Upper lobe of left lung (tissue), 6 donors: ENCODE measurements around the gene ALB. TPM values are rescaled to one million over a fixed set of nuclear protein-coding genes. Genes with fewer than 3 reads are reported as not detected.

Experiments
- ATAC-seq, 2 donors: fragments of 200-7000 bp; cut with Tn5 transposase; one replicate each; pipeline ENCODE4 v1.9.1; 2022; ENCODE audit warnings: mild to moderate bottlenecking in 2 of 2, moderate library complexity in 2 of 2; ENCODE audit not compliant: low FRiP score in 2 of 2
- DNase-seq, 2 donors: peaks; one replicate each; pipeline ENCODE4 v3.0.0-alpha.2; 2019 to 2020
- H3K27ac ChIP-seq, 4 donors: fragments of 200-600 bp; sonication (generic); one replicate each; pipeline ENCODE4 v1.5.1; 2016 to 2019
- H3K27me3 ChIP-seq, 4 donors: fragments of 200-600 bp; sonication (generic); one replicate each; pipeline ENCODE4 v1.5.1; 2017 to 2019
- H3K36me3 ChIP-seq, 4 donors: fragments of 200-600 bp; sonication (generic); one replicate each; pipeline ENCODE4 v1.5.1; 2016 to 2019
- H3K4me1 ChIP-seq, 4 donors: fragments of 200-600 bp; sonication (generic); one replicate each; pipeline ENCODE4 v1.5.1; 2018 to 2019
- H3K4me3 ChIP-seq, 4 donors: fragments of 200-600 bp; sonication (generic); one replicate each; pipeline ENCODE4 v1.5.1; 2017 to 2019; ENCODE audit warnings: mild to moderate bottlenecking in 2 of 4, moderate library complexity in 1 of 4
- H3K9me3 ChIP-seq, 4 donors: fragments of 200-600 bp; sonication (generic); one replicate each; pipeline ENCODE4 v1.5.1; 2018 to 2019
- EP300 ChIP-seq, 4 donors: sonication (generic); formaldehyde crosslinking; IDR thresholded peaks; one replicate each; pipeline ENCODE4 v1.5.1; 2017; ENCODE audit warnings: antibody characterized with exemption in 4 of 4, control low read depth in 2 of 4
- POLR2A ChIP-seq, 4 donors: fragments of 450-650 bp; IDR thresholded peaks; one replicate each; pipeline ENCODE4 v1.5.1; 2016 to 2017; ENCODE audit warnings: antibody characterized with exemption in 4 of 4, mild to moderate bottlenecking in 2 of 4
- POLR2AphosphoS5 ChIP-seq, 2 donors: sonication (generic); formaldehyde crosslinking; IDR thresholded peaks; one replicate each; pipeline ENCODE4 v1.5.1; 2017; ENCODE audit warnings: antibody characterized with exemption in 2 of 2
- WGBS, 2 donors: methylation state at CpG; one replicate each; pipeline ENCODE4 v1.1.5; 2017 to 2018; 5-methylcytosine and 5-hydroxymethylcytosine counted together
- total RNA-seq, 6 donors: library from RNA; depleted of rRNA in 4 of 6; stranded (reverse); fragments of >200 nt in 4 of 6; gene quantifications; one replicate each; pipeline versions ENCODE4 v1.1.0 to v1.2.1, GENCODE V29; 2016 to 2021
- TF ChIP-seq, protein P1 (sequence below), 6 experiments: fragments of 450-650 bp in 4 of 6; fragments of 200-600 bp in 2 of 6; sonication (generic) in 2 of 6; IDR thresholded peaks; one replicate each; pipeline ENCODE4 v1.5.1; 2016 to 2019; ENCODE audit warnings: antibody characterized with exemption in 6 of 6
- donor health status: DM: no; HTN: no; CAD: no; lungs with moderate emphysema.
- donor health status: DM: no; HTN: yes; CAD: no; lungs with severe emphysema.

ALB gene
- total RNA-seq, 6 donors from 2014 or later = 0.30 to 44.5 (median 13.7) TPM; not detected in 2

DNA sequence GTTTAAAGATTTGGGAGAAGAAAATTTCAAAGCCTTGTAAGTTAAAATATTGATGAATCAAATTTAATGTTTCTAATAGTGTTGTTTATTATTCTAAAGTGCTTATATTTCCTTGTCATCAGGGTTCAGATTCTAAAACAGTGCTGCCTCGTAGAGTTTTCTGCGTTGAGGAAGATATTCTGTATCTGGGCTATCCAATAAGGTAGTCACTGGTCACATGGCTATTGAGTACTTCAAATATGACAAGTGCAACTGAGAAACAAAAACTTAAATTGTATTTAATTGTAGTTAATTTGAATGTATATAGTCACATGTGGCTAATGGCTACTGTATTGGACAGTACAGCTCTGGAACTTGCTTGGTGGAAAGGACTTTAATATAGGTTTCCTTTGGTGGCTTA lies 1.1 kb downstream of the ALB start:
- Histone ChIP-seq H3K4me1 (no peaks in the 10 kb centered on the region), H3K4me3 (no peak overlapping the region), H3K27me3 (no peaks in the 10 kb centered on the region), H3K9me3 (no peaks in the 10 kb centered on the region), H3K27ac (no peak overlapping the region), H3K36me3 (no peaks in the 10 kb centered on the region)
- TF ChIP-seq POLR2AphosphoS5 (IDR thresholded peaks at IDR 0.05) = no peak
- no peak for TF ChIP-seq POLR2A (IDR thresholded peaks at IDR 0.05)
- TF ChIP-seq EP300 (IDR thresholded peaks at IDR 0.05) = no peak
- TF ChIP-seq, protein P1, sequence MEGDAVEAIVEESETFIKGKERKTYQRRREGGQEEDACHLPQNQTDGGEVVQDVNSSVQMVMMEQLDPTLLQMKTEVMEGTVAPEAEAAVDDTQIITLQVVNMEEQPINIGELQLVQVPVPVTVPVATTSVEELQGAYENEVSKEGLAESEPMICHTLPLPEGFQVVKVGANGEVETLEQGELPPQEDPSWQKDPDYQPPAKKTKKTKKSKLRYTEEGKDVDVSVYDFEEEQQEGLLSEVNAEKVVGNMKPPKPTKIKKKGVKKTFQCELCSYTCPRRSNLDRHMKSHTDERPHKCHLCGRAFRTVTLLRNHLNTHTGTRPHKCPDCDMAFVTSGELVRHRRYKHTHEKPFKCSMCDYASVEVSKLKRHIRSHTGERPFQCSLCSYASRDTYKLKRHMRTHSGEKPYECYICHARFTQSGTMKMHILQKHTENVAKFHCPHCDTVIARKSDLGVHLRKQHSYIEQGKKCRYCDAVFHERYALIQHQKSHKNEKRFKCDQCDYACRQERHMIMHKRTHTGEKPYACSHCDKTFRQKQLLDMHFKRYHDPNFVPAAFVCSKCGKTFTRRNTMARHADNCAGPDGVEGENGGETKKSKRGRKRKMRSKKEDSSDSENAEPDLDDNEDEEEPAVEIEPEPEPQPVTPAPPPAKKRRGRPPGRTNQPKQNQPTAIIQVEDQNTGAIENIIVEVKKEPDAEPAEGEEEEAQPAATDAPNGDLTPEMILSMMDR (IDR thresholded peaks at IDR 0.05) = no peak
- DNase-seq (no peak), ATAC-seq (no peak)
- WGBS, 2 donors = 90 to 91% methylated on average over 2 of the region's 2 CpGs

GRCh38 chr4:73406548-73406875 lies 2.4 kb downstream of the ALB start:
- no peaks in the 10 kb centered on the region for H3K9me3 ChIP-seq
- no peaks in the 10 kb centered on the region for H3K27me3 ChIP-seq
- H3K36me3 ChIP-seq = no peaks in the 10 kb centered on the region
- H3K27ac ChIP-seq = no peak overlapping the region
- no peak for ATAC-seq
- no peaks in the 10 kb centered on the region for H3K4me1 ChIP-seq
- TF ChIP-seq POLR2AphosphoS5 (IDR thresholded peaks at IDR 0.05) (no peak), POLR2A (IDR thresholded peaks at IDR 0.05) (no peak)
- TF ChIP-seq, protein P1 (IDR thresholded peaks at IDR 0.05) = no peak
- DNase-seq = no peak
- H3K4me3 ChIP-seq = no peak overlapping the region
- WGBS, 2 donors = 100% methylated on average over 1 of the region's 1 CpG

DNA sequence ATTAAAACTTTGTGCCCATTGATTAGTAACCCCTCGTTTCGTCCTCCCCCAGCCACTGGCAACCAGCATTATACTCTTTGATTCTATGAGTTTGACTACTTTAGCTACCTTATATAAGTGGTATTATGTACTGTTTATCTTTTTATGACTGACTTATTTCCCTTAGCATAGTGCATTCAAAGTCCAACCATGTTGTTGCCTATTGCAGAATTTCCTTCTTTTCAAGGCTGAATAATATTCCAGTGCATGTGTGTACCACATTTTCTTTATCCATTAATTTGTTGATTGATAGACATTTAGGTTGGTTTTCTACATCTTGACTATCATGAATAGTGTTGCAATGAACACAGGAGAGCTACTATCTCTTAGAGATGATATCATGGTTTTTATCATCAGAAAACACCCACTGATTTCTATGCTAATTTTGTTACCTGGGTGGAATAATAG lies 3.2 kb downstream of the ALB start:
- Histone ChIP-seq H3K4me1 (no peaks in the 10 kb centered on the region), H3K4me3 (no peak overlapping the region), H3K27me3 (no peaks in the 10 kb centered on the region), H3K36me3 (no peaks in the 10 kb centered on the region), H3K27ac (no peak overlapping the region), H3K9me3 (no peaks in the 10 kb centered on the region)
- DNase-seq (no peak), ATAC-seq (no peak)
- 78 to 89% methylated on average over 2 of the region's 2 CpGs for WGBS, 2 donors
- TF ChIP-seq, protein P1 (IDR thresholded peaks at IDR 0.05) = no peak
- no peak for TF ChIP-seq EP300 (IDR thresholded peaks at IDR 0.05)
- TF ChIP-seq POLR2AphosphoS5 (IDR thresholded peaks at IDR 0.05) = no peak
- TF ChIP-seq POLR2A (IDR thresholded peaks at IDR 0.05) = no peak

DNA sequence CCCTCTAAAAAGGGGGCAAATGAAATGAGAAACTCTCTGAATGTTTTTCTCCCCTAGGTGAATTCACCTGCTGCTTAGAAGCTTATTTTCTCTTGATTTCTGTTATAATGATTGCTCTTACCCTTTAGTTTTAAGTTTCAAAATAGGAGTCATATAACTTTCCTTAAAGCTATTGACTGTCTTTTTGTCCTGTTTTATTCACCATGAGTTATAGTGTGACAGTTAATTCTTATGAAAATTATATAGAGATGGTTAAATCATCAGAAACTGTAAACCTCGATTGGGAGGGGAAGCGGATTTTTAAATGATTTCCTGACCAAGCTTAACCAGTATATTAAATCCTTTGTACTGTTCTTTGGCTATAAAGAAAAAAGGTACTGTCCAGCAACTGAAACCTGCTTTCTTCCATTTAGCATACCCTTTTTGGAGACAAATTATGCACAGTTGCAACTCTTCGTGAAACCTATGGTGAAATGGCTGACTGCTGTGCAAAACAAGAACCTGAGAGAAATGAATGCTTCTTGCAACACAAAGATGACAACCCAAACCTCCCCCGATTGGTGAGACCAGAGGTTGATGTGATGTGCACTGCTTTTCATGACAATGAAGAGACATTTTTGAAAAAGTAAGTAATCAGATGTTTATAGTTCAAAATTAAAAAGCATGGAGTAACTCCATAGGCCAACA lies 4.2 kb downstream of the ALB start:
- Histone ChIP-seq H3K27ac (no peak overlapping the region), H3K9me3 (no peaks in the 10 kb centered on the region), H3K4me1 (no peaks in the 10 kb centered on the region), H3K27me3 (no peaks in the 10 kb centered on the region), H3K4me3 (no peak overlapping the region), H3K36me3 (no peaks in the 10 kb centered on the region)
- WGBS, 2 donors = 71 to 78% methylated on average over 4 of the region's 4 CpGs
- no peak for DNase-seq
- ATAC-seq = no peak
- TF ChIP-seq POLR2A (IDR thresholded peaks at IDR 0.05) (no peak), EP300 (IDR thresholded peaks at IDR 0.05) (no peak), POLR2AphosphoS5 (IDR thresholded peaks at IDR 0.05) (no peak)
- TF ChIP-seq, protein P1 (IDR thresholded peaks at IDR 0.05) = no peak
